Right atrium auricular region (tissue), 2 donors: Measurements from ENCODE around the gene AGTPBP1. TPM values are rescaled to one million over a fixed set of nuclear protein-coding genes. Genes with fewer than 3 reads are reported as not detected.
"Not testable (repeated sequence)": the region's sequence is repeated elsewhere in the genome, so short reads cannot be mapped to it uniquely, and the experiment has no call there.

Source experiments
- DNase-seq: peaks from one replicate; pipeline ENCODE4 v3.0.0-alpha.2; 2019; ENCODE audit warnings: low spot score
- H3K27ac ChIP-seq, 2 donors: fragments of 200-600 bp; sonication (generic); 1 replicate in 1 of 2; 2 replicates in 1 of 2; pipeline ENCODE4 v1.5.1; 2016 to 2019
- H3K27me3 ChIP-seq, 2 donors: fragments of 200-600 bp; sonication (generic); one replicate each; pipeline versions ENCODE4 v1.5.1 to v1.6.0; 2017 to 2019
- H3K36me3 ChIP-seq: fragments of 200-600 bp; sonication (generic); one replicate; pipeline ENCODE4 v1.5.1; 2016
- H3K4me1 ChIP-seq, 2 donors: fragments of 200-600 bp; sonication (generic); one replicate each; pipeline versions ENCODE4 v1.5.1 to v1.6.0; 2017 to 2019
- H3K4me3 ChIP-seq, 2 donors: fragments of 200-600 bp; sonication (generic); 1 replicate in 1 of 2; 2 replicates in 1 of 2; pipeline ENCODE4 v1.5.1; 2017 to 2019; ENCODE audit warnings: mild to moderate bottlenecking in 1 of 2, moderate library complexity in 1 of 2
- H3K9me3 ChIP-seq, 2 donors: fragments of 200-600 bp; sonication (generic); one replicate each; pipeline ENCODE4 v1.5.1; 2019
- CTCF ChIP-seq, 2 donors: fragments of 200-600 bp; sonication (generic); IDR thresholded peaks; one replicate each; pipeline ENCODE4 v1.5.1; 2019; ENCODE audit warnings: antibody characterized with exemption in 2 of 2
- total RNA-seq, 2 donors: library from RNA; depleted of rRNA; stranded (reverse); fragments of >200 nt; gene quantifications; one replicate each; pipeline ENCODE4 v1.1.0, GENCODE V29; 2016

AGTPBP1 gene
- total RNA-seq, 2 donors from 2014 or later, result 34.1 to 53.2 TPM

GRCh38 chr9:85599540-85600105, 142.1 kb downstream of the AGTPBP1 start:
- no peak for DNase-seq
- no peak for TF ChIP-seq CTCF (IDR thresholded peaks at IDR 0.05)
- no peaks in the 10 kb centered on the region for H3K27me3 ChIP-seq
- H3K9me3 ChIP-seq, result no peaks in the 10 kb centered on the region
- H3K36me3 ChIP-seq, result no peaks in the 10 kb centered on the region
- no peak overlapping the region for H3K4me3 ChIP-seq
- H3K4me1 ChIP-seq, result peaks cover 0 to 27% of the 10 kb centered on the region in 2 donors
- H3K27ac ChIP-seq, result peak overlapping the region in 1 of 2 donors; percentile 20

- no peak for DNase-seq
- Histone ChIP-seq H3K27me3 (no peaks in the 10 kb centered on the region), H3K4me3 (no peak overlapping the region), H3K9me3 (no peaks in the 10 kb centered on the region), H3K36me3 (no peaks in the 10 kb centered on the region), H3K27ac (no peak overlapping the region), H3K4me1 (peaks cover 0 to 5% of the 10 kb centered on the region in 2 donors)
- no peak for TF ChIP-seq CTCF (IDR thresholded peaks at IDR 0.05)
Observed at GRCh38 chr9:85594316-85594715, 147.4 kb downstream of the AGTPBP1 start.

- Histone ChIP-seq H3K27me3 (no peaks in the 10 kb centered on the region), H3K4me1 (peaks cover 0 to 5% of the 10 kb centered on the region in 2 donors), H3K36me3 (no peaks in the 10 kb centered on the region), H3K27ac (no peak overlapping the region), H3K4me3 (no peak overlapping the region), H3K9me3 (no peaks in the 10 kb centered on the region)
- DNase-seq, result no peak
- no peak for TF ChIP-seq CTCF (IDR thresholded peaks at IDR 0.05)
Observed at GRCh38 chr9:85586684-85587083, 155.1 kb downstream of the AGTPBP1 start.

- Histone ChIP-seq H3K27ac (no peak overlapping the region), H3K4me1 (no peaks in the 10 kb centered on the region), H3K4me3 (no peak overlapping the region), H3K36me3 (no peaks in the 10 kb centered on the region), H3K27me3 (no peaks in the 10 kb centered on the region), H3K9me3 (no peaks in the 10 kb centered on the region)
- no peak for TF ChIP-seq CTCF (IDR thresholded peaks at IDR 0.05)
- no peak for DNase-seq
Observed at GRCh38 chr9:85577353-85577952, 164.3 kb downstream of the AGTPBP1 start.

- Histone ChIP-seq H3K9me3 (no peaks in the 10 kb centered on the region), H3K36me3 (no peaks in the 10 kb centered on the region), H3K4me1 (no peaks in the 10 kb centered on the region), H3K27me3 (no peaks in the 10 kb centered on the region), H3K27ac (no peak overlapping the region), H3K4me3 (no peak overlapping the region)
- DNase-seq, result no peak
- no peak for TF ChIP-seq CTCF (IDR thresholded peaks at IDR 0.05)
Observed at GRCh38 chr9:85575868-85576267, 165.9 kb downstream of the AGTPBP1 start.

- H3K36me3 ChIP-seq, H3K4me3 ChIP-seq, H3K27me3 ChIP-seq, DNase-seq, H3K27ac ChIP-seq, H3K4me1 ChIP-seq, H3K9me3 ChIP-seq: not testable (repeated sequence)
Observed at GRCh38 chr9:85573546-85573945, 168.2 kb downstream of the AGTPBP1 start.

GRCh38 chr9:85572917-85573316, 168.8 kb downstream of the AGTPBP1 start:
- not testable (repeated sequence) for H3K36me3 ChIP-seq, H3K27ac ChIP-seq, H3K4me1 ChIP-seq, H3K9me3 ChIP-seq, H3K4me3 ChIP-seq, H3K27me3 ChIP-seq, DNase-seq
